Measurements from ENCODE around the gene LIF.

Gene LIF

DNA sequence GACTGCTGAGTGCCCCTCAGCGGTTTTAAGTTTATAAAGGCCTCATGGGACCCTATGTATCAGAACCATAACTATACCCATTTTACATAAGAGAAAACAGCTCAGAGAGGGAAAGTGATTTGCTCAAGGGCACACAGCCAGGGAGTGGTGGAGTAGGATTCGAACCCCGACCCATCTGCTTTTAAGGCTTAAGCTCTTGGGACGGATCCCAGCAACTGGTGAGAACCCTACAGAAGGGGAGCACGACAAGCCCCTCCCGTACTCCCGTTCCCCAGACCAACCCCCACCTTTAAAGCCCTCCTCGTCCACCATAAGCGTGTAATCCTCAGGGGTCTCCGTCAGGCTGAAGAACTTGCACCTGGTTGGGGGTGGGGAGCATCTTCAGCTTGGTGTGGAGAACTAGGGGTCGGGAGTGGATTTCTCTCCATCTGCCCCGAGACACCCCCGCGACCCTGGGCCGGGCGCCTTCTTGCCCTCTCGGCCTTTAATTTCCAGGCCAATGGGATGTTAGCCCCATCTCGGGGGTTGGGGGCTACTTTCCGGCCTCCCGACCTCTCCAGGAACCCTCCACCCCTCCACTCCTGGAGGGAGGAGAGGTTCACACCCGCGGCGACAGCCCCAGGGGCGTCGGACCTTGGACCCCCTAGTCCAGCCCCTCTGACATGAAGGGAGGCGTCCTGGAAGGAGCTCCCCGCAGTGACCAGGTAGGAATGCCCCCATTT lies 42.0 kb upstream of the LIF start:
- no peak for DNase-seq
- CTCF ChIA-PET: interaction anchor here (0.7 to 7.6 kb wide), 37 partner anchors 7 to 200 kb away, joined by 3 to 91 read pairs (median 6); partner anchors contain the start of genes CCDC157, RNF215, SF3A1 and TBC1D10A
- peaks cover 2 to 23% (median 17%) of the 10 kb centered on the region in 4 experiments for H3K36me3 ChIP-seq (ENCODE audit: control insufficient read depth in 4 of 4, insufficient read depth in 4 of 4, low read length in 3 of 4)
- H3K4me1 ChIP-seq (ENCODE audit: control extremely low read depth in 1 of 4, control insufficient read depth in 4 of 4, insufficient read depth in 4 of 4, low read length in 3 of 4): peaks cover 4 to 42% (median 41%) of the 10 kb centered on the region in 4 experiments
- H3K4me3 ChIP-seq (ENCODE audit: control insufficient read depth in 1 of 7, extremely low read depth in 1 of 7, insufficient read depth in 4 of 7, low read depth in 2 of 7, low read length in 6 of 7): peak overlapping the region; percentile 48 to 85 (median 75)
- no peaks in the 10 kb centered on the region for H3K9me3 ChIP-seq (ENCODE audit: control extremely low read depth in 1 of 5, control insufficient read depth in 4 of 5, insufficient read depth in 2 of 5, low read depth in 1 of 5, low read length in 4 of 5)
- POLR2A ChIA-PET: interaction anchor here (0.6 to 2.0 kb wide), 8 partner anchors 14 to 101 kb away, joined by 3 to 8 read pairs (median 4); partner anchors contain the start of genes CCDC157, OSM and SF3A1
- 17% methylated on average over 14 of the region's 27 CpGs for WGBS (ENCODE audit: insufficient coverage)
- H3K27me3 ChIP-seq (replicated peaks in 2 of 5; ENCODE audit: control insufficient read depth in 4 of 5, insufficient read depth in 5 of 5, low read length in 4 of 5): no peaks in the 10 kb centered on the region
- H3K27ac ChIP-seq (ENCODE audit: insufficient read depth in 1 of 2, low read depth in 1 of 2, low read length in 2 of 2, poor library complexity in 1 of 2, severe bottlenecking in 2 of 2): peak overlapping the region in 1 of 2 experiments; percentile 49

DNA sequence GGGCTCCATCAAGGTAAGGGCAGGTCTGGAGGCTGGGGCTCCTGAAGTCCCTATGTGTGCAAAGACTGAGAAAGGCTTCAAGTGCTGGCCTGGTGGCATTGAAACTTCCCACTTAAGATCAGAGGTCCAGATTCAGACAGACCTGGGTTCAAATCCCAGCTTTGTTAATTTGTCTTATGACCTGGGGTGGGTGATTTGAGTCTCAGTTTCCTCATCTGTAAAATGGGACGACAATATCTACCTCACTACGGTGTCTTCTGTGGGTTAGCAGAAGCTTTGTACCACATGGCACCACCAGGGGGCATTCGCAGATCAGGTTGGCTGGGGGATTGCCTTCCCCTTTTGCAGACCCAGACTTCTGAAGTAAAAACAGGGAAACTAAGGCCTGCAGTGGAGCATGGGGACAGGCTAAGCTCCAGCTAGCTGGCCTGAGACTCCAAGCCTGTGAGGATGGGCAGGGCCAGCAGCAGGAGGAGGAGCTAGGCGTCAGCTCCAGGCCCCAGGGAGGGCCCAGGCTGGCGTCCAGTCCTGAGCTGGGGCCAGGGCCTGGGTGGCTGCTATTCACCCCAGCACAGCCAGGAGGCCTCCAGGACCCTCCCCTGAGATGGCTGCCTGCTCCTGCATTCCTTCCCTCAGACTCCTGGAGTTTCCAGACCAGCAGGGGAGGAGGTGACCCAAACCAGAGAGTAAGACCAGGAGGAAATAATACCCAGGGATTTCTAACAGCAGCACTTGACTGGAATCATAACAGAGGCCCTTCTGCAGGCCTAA lies 41.3 kb upstream of the LIF start:
- CTCF ChIA-PET: interaction anchor here (0.8 to 7.6 kb wide), 35 partner anchors 8 to 199 kb away, joined by 3 to 91 read pairs (median 7); partner anchors contain the start of genes CCDC157, RNF215, SF3A1 and TBC1D10A
- WGBS (ENCODE audit: insufficient coverage): 9% methylated on average over 5 of the region's 5 CpGs
- Histone ChIP-seq H3K9me3 (ENCODE audit: control extremely low read depth in 1 of 5, control insufficient read depth in 4 of 5, insufficient read depth in 2 of 5, low read depth in 1 of 5, low read length in 4 of 5) (no peaks in the 10 kb centered on the region), H3K4me3 (ENCODE audit: control insufficient read depth in 1 of 7, extremely low read depth in 1 of 7, insufficient read depth in 4 of 7, low read depth in 2 of 7, low read length in 6 of 7) (peak overlapping the region in 2 of 7 experiments; percentile 76 to 85), H3K36me3 (ENCODE audit: control insufficient read depth in 4 of 4, insufficient read depth in 4 of 4, low read length in 3 of 4) (peaks cover 2 to 17% (median 10%) of the 10 kb centered on the region in 4 experiments), H3K4me1 (ENCODE audit: control extremely low read depth in 1 of 4, control insufficient read depth in 4 of 4, insufficient read depth in 4 of 4, low read length in 3 of 4) (peaks cover 4 to 49% (median 49%) of the 10 kb centered on the region in 4 experiments), H3K27ac (ENCODE audit: insufficient read depth in 1 of 2, low read depth in 1 of 2, low read length in 2 of 2, poor library complexity in 1 of 2, severe bottlenecking in 2 of 2) (no peak overlapping the region), H3K27me3 (replicated peaks in 2 of 5; ENCODE audit: control insufficient read depth in 4 of 5, insufficient read depth in 5 of 5, low read length in 4 of 5) (no peaks in the 10 kb centered on the region)
- POLR2A ChIA-PET: interaction anchor here (0.7 to 2.0 kb wide), 7 partner anchors 15 to 68 kb away, joined by 3 to 8 read pairs (median 3); partner anchors contain the start of genes CCDC157, OSM and SF3A1
- peak; percentile 88 to 97 (median 95) for DNase-seq

GRCh38 chr22:30286813-30287647 lies 40.5 kb upstream of the LIF start:
- POLR2A ChIA-PET: interaction anchor here (1.0 to 2.0 kb wide), 4 partner anchors 16 to 69 kb away, joined by 3 to 8 read pairs (median 4); partner anchors contain the start of genes CCDC157, OSM and SF3A1
- 56% methylated on average over 30 of the region's 31 CpGs for WGBS (ENCODE audit: insufficient coverage)
- Histone ChIP-seq H3K4me1 (ENCODE audit: control extremely low read depth in 1 of 4, control insufficient read depth in 4 of 4, insufficient read depth in 4 of 4, low read length in 3 of 4) (peaks cover 4 to 57% (median 55%) of the 10 kb centered on the region in 4 experiments), H3K9me3 (ENCODE audit: control extremely low read depth in 1 of 5, control insufficient read depth in 4 of 5, insufficient read depth in 2 of 5, low read depth in 1 of 5, low read length in 4 of 5) (no peaks in the 10 kb centered on the region), H3K27me3 (replicated peaks in 2 of 5; ENCODE audit: control insufficient read depth in 4 of 5, insufficient read depth in 5 of 5, low read length in 4 of 5) (no peaks in the 10 kb centered on the region), H3K27ac (ENCODE audit: insufficient read depth in 1 of 2, low read depth in 1 of 2, low read length in 2 of 2, poor library complexity in 1 of 2, severe bottlenecking in 2 of 2) (no peak overlapping the region), H3K36me3 (ENCODE audit: control insufficient read depth in 4 of 4, insufficient read depth in 4 of 4, low read length in 3 of 4) (peaks cover 0 to 9% (median 3%) of the 10 kb centered on the region in 4 experiments), H3K4me3 (ENCODE audit: control insufficient read depth in 1 of 7, extremely low read depth in 1 of 7, insufficient read depth in 4 of 7, low read depth in 2 of 7, low read length in 6 of 7) (no peak overlapping the region)
- peak; percentile 73 to 83 (median 83) for DNase-seq
- CTCF ChIA-PET: interaction anchor here (1.1 to 7.6 kb wide), 31 partner anchors 8 to 198 kb away, joined by 3 to 91 read pairs (median 13); partner anchors contain the start of genes CCDC157, RNF215, SF3A1 and TBC1D10A

GRCh38 chr22:30286331-30286730 lies 39.8 kb upstream of the LIF start:
- ChIA-PET POLR2A (no interaction called here), CTCF (interaction anchor here (0.6 to 7.6 kb wide), 13 partner anchors 9 to 650 kb away, joined by 3 to 91 read pairs (median 4); partner anchors contain the start of gene RNF215)
- 96% methylated on average over 5 of the region's 5 CpGs for WGBS (ENCODE audit: insufficient coverage)
- Histone ChIP-seq H3K36me3 (ENCODE audit: control insufficient read depth in 4 of 4, insufficient read depth in 4 of 4, low read length in 3 of 4) (peaks cover 0 to 3% (median under 1%) of the 10 kb centered on the region in 4 experiments), H3K4me1 (ENCODE audit: control extremely low read depth in 1 of 4, control insufficient read depth in 4 of 4, insufficient read depth in 4 of 4, low read length in 3 of 4) (peaks cover 4 to 58% (median 55%) of the 10 kb centered on the region in 4 experiments), H3K4me3 (ENCODE audit: control insufficient read depth in 1 of 7, extremely low read depth in 1 of 7, insufficient read depth in 4 of 7, low read depth in 2 of 7, low read length in 6 of 7) (no peak overlapping the region), H3K27ac (ENCODE audit: insufficient read depth in 1 of 2, low read depth in 1 of 2, low read length in 2 of 2, poor library complexity in 1 of 2, severe bottlenecking in 2 of 2) (no peak overlapping the region), H3K27me3 (replicated peaks in 2 of 5; ENCODE audit: control insufficient read depth in 4 of 5, insufficient read depth in 5 of 5, low read length in 4 of 5) (no peaks in the 10 kb centered on the region), H3K9me3 (ENCODE audit: control extremely low read depth in 1 of 5, control insufficient read depth in 4 of 5, insufficient read depth in 2 of 5, low read depth in 1 of 5, low read length in 4 of 5) (no peaks in the 10 kb centered on the region)
- DNase-seq: no peak

DNA sequence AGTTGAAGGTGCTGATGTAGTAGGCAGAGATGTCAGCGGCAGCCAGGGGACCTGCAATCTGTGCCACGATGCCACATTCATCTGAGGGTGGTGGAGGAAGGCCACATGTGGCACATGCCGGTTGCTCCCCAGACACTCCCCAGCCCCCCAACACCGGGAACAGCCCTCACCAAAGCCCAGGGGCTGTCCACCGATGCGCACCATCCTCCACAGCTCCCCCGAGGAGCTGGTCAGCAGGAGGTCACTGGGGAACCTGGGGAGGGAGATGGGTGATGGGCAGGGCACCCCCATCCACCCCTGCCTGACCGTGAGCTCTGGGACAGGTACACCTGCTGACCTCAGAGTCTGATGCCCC lies 39.3 kb upstream of the LIF start:
- POLR2A ChIA-PET: interaction anchor here (0.6 kb wide), 1 partner anchor 18 kb away, joined by 3 read pairs; no protein-coding TSS in a partner anchor
- no peak for DNase-seq
- CTCF ChIA-PET: interaction anchor here (0.6 to 7.6 kb wide), 14 partner anchors 8 to 650 kb away, joined by 3 to 91 read pairs (median 4); partner anchors contain the start of gene RNF215
- no peaks in the 10 kb centered on the region for H3K27me3 ChIP-seq (replicated peaks in 2 of 5; ENCODE audit: control insufficient read depth in 4 of 5, insufficient read depth in 5 of 5, low read length in 4 of 5)
- no peaks in the 10 kb centered on the region for H3K9me3 ChIP-seq (ENCODE audit: control extremely low read depth in 1 of 5, control insufficient read depth in 4 of 5, insufficient read depth in 2 of 5, low read depth in 1 of 5, low read length in 4 of 5)
- peaks cover 0 to 3% (median under 1%) of the 10 kb centered on the region in 4 experiments for H3K36me3 ChIP-seq (ENCODE audit: control insufficient read depth in 4 of 4, insufficient read depth in 4 of 4, low read length in 3 of 4)
- no peak overlapping the region for H3K27ac ChIP-seq (ENCODE audit: insufficient read depth in 1 of 2, low read depth in 1 of 2, low read length in 2 of 2, poor library complexity in 1 of 2, severe bottlenecking in 2 of 2)
- peaks cover 4 to 55% (median 51%) of the 10 kb centered on the region in 4 experiments for H3K4me1 ChIP-seq (ENCODE audit: control extremely low read depth in 1 of 4, control insufficient read depth in 4 of 4, insufficient read depth in 4 of 4, low read length in 3 of 4)
- 96% methylated on average over 4 of the region's 8 CpGs for WGBS (ENCODE audit: insufficient coverage)
- H3K4me3 ChIP-seq (ENCODE audit: control insufficient read depth in 1 of 7, extremely low read depth in 1 of 7, insufficient read depth in 4 of 7, low read depth in 2 of 7, low read length in 6 of 7): no peak overlapping the region
